IMR-90 (cell line): ENCODE data around the gene DNAJC12. TPM values are rescaled to one million over a fixed set of nuclear protein-coding genes. Genes with fewer than 3 reads are reported as not detected.

ENCODE experiments used
- ATAC-seq: fragments of 200-7000 bp; cut with Tn5 transposase; 2 replicates; pipeline ENCODE4 v1.9.1; 2020; ENCODE audit warnings: low read depth, mild to moderate bottlenecking, moderate library complexity
- BruUV-seq: library from RNA; stranded (reverse); fragments of 400-500 nt; replicated peaks from 2 replicates; lab custom pipeline; 2021; lab: Mats Ljungman, UMichigan
- CTCF ChIA-PET: fragments of 300-600 bp; formaldehyde crosslinking; extraction: SDS; loops from one replicate; lab custom pipeline; 2021; ENCODE audit warnings: antibody characterized with exemption; lab: Yijun Ruan, JAX
- POLR2A ChIA-PET: fragments of 300-600 bp; sonication (Branson Sonifier 250); formaldehyde crosslinking; loops from one replicate; lab custom pipeline; 2022; ENCODE audit warnings: antibody characterized with exemption; ENCODE audit not compliant: unreplicated experiment; lab: Charles Lee
- DNase-seq: peaks from one replicate; pipeline ENCODE4 v3.0.0; 2013
- H2AFZ ChIP-seq: replicated peaks from 2 replicates; pipeline ENCODE3; 2013; ENCODE audit warnings: low read length, mild to moderate bottlenecking; ENCODE audit not compliant: poor library complexity
- H2AK5ac ChIP-seq: 2 replicates; pipeline ENCODE4 v1.6.1; 2013; ENCODE audit warnings: low read depth, low read length, inconsistent platforms
- H2AK9ac ChIP-seq: replicated peaks from 2 replicates; pipeline ENCODE3; 2013; ENCODE audit warnings: mild to moderate bottlenecking, low read depth, low read length, moderate library complexity; ENCODE audit not compliant: poor library complexity
- H2BK120ac ChIP-seq: 2 replicates; pipeline ENCODE4 v1.6.1; 2013; ENCODE audit warnings: low read depth, low read length, inconsistent platforms
- H2BK15ac ChIP-seq: 3 replicates; pipeline ENCODE4 v1.6.1; 2013; ENCODE audit warnings: low read depth, low read length, inconsistent platforms
- H2BK20ac ChIP-seq: 2 replicates; pipeline ENCODE4 v1.6.1; 2013; ENCODE audit warnings: low read depth, mild to moderate bottlenecking, inconsistent platforms, low read length, moderate library complexity
- H2BK5ac ChIP-seq: 2 replicates; pipeline ENCODE4 v1.6.1; 2013; ENCODE audit warnings: mild to moderate bottlenecking, low read depth, low read length, inconsistent platforms; ENCODE audit not compliant: poor library complexity, severe bottlenecking
- H3K14ac ChIP-seq: replicated peaks from 2 replicates; pipeline ENCODE4 v1.6.1; 2013; ENCODE audit warnings: low read depth, low read length, inconsistent platforms
- H3K18ac ChIP-seq: 2 replicates; pipeline ENCODE4 v1.6.1; 2013; ENCODE audit warnings: low read depth, low read length, control low read depth
- H3K23ac ChIP-seq: 2 replicates; pipeline ENCODE4 v1.6.1; 2013; ENCODE audit warnings: low read depth, low read length, inconsistent platforms
- H3K27ac ChIP-seq: 2 replicates; pipeline ENCODE4 v1.5.1; 2013; ENCODE audit warnings: mild to moderate bottlenecking, control low read depth, low read length; ENCODE audit not compliant: insufficient read depth
- H3K27me3 ChIP-seq: 2 replicates; pipeline ENCODE4 v1.6.1; 2013; ENCODE audit warnings: low read length; ENCODE audit not compliant: control insufficient read depth, insufficient read depth
- H3K36me3 ChIP-seq: 2 replicates; pipeline ENCODE4 v1.6.1; 2013; ENCODE audit warnings: low read length, mixed read lengths; ENCODE audit not compliant: control insufficient read depth, insufficient read depth
- H3K4ac ChIP-seq: 2 replicates; pipeline ENCODE4 v1.6.1; 2013; ENCODE audit warnings: low read depth, low read length, inconsistent platforms
- H3K4me1 ChIP-seq: 2 replicates; pipeline ENCODE4 v1.6.1; 2013; ENCODE audit warnings: low read length, mixed read lengths; ENCODE audit not compliant: control insufficient read depth, insufficient read depth
- H3K4me2 ChIP-seq: 2 replicates; pipeline ENCODE4 v1.6.1; 2013; ENCODE audit warnings: low read depth, mild to moderate bottlenecking, control low read depth, low read length, moderate library complexity
- H3K4me3 ChIP-seq: 2 replicates; pipeline ENCODE4 v1.5.1; 2013; ENCODE audit warnings: low read depth, mild to moderate bottlenecking, control low read depth, low read length, moderate library complexity; ENCODE audit not compliant: insufficient read depth
- H3K56ac ChIP-seq: 2 replicates; pipeline ENCODE4 v1.6.1; 2013; ENCODE audit warnings: low read length, inconsistent platforms; ENCODE audit not compliant: insufficient read depth; ENCODE audit errors: extremely low read depth
- H3K79me1 ChIP-seq, 2 experiments: 2 replicates each; pipeline ENCODE4 v1.6.1; 2013; ENCODE audit warnings: low read length in 2 of 2, inconsistent platforms in 1 of 2, low read depth in 1 of 2
- H3K9ac ChIP-seq: 2 replicates; pipeline ENCODE4 v1.6.1; 2013; ENCODE audit warnings: low read depth, low read length, control low read depth
- H3K9me1 ChIP-seq: 2 replicates; pipeline ENCODE4 v1.6.1; 2013; ENCODE audit warnings: low read length, inconsistent platforms; ENCODE audit not compliant: insufficient read depth
- H3K9me3 ChIP-seq: 2 replicates; pipeline ENCODE4 v1.6.1; 2013; ENCODE audit warnings: low read length; ENCODE audit not compliant: control insufficient read depth, insufficient read depth
- H4K20me1 ChIP-seq: 2 replicates; pipeline ENCODE4 v1.6.1; 2013; ENCODE audit warnings: low read length, inconsistent platforms; ENCODE audit not compliant: insufficient read depth
- H4K5ac ChIP-seq: 2 replicates; pipeline ENCODE4 v1.6.1; 2013; ENCODE audit warnings: mild to moderate bottlenecking, low read depth, low read length, control low read depth
- H4K8ac ChIP-seq, 2 experiments: 2 replicates each; pipeline ENCODE4 v1.6.1; 2013; ENCODE audit warnings: low read depth in 2 of 2, low read length in 2 of 2, control low read depth in 1 of 2, inconsistent platforms in 1 of 2
- H4K91ac ChIP-seq: 2 replicates; pipeline ENCODE4 v1.6.1; 2013; ENCODE audit warnings: low read depth, low read length, inconsistent platforms; ENCODE audit not compliant: insufficient read depth
- MXI1 ChIP-seq: IDR thresholded peaks from 2 replicates; pipeline ENCODE4 v1.6.1; 2012; ENCODE audit warnings: low read depth, mild to moderate bottlenecking, low read length, moderate library complexity, borderline replicate concordance
- POLR2A ChIP-seq: IDR thresholded peaks from 2 replicates; pipeline ENCODE4 v1.6.1; 2012; ENCODE audit warnings: mild to moderate bottlenecking, low read depth, low read length
- RAD21 ChIP-seq: IDR thresholded peaks from 2 replicates; pipeline ENCODE4 v1.6.1; 2012; ENCODE audit warnings: low read length, improper control_type of control experiment
- RCOR1 ChIP-seq: IDR thresholded peaks from 2 replicates; pipeline ENCODE4 v1.6.1; 2012; ENCODE audit warnings: mild to moderate bottlenecking, low read length, improper control_type of control experiment; ENCODE audit not compliant: insufficient replicate concordance
- SMC3 ChIP-seq: fragments of 150-350 bp; IDR thresholded peaks from 2 replicates; pipeline ENCODE4 v1.6.1; 2016; ENCODE audit warnings: low read depth, mild to moderate bottlenecking, antibody characterized with exemption, low read length, moderate library complexity
- WGBS, 2 experiments: methylation state at CpG; one replicate each; pipeline versions ENCODE4 v1.1.5 to v1.1.7; 2013; ENCODE audit warnings: missing lambda C conversion rate in 2 of 2; ENCODE audit not compliant: insufficient read length in 1 of 2; ENCODE audit errors: extremely low coverage in 2 of 2; 5-methylcytosine and 5-hydroxymethylcytosine counted together
- dilution Hi-C: fragments of 300-500 bp; cut with HindIII; formaldehyde crosslinking; loops from one replicate; pipeline ENCODE4 v1.14.3; 2018; ENCODE audit warnings: low sequenced_read_pairs; ENCODE audit not compliant: unreplicated experiment
- in situ Hi-C: fragments of 300-500 bp; cut with MboI; formaldehyde crosslinking; loops from 3 replicates; pipeline ENCODE4 v1.14.3; 2019; ENCODE audit warnings: low sequenced_read_pairs, inconsistent platforms, mixed read lengths
- intact Hi-C: fragments of 100-400 bp; cut with micrococcal nuclease; formaldehyde crosslinking; loops from 2 replicates; pipeline ENCODE4 v1.10.0; 2022
- polyA plus RNA-seq, 3 experiments: library from polyadenylated mRNA; depleted of rRNA; stranded (reverse); fragments of >200 nt; gene quantifications; 2 replicates each; pipeline ENCODE4 v1.2.3, GENCODE V29; 2012; ENCODE audit warnings: low replicate concordance in 1 of 3
- total RNA-seq: library from RNA; depleted of rRNA; stranded (reverse); fragments of >200 nt; gene quantifications from 2 replicates; pipeline ENCODE4 v1.2.3, GENCODE V29; 2012
- TF ChIP-seq, protein P1 (sequence below): conservative IDR thresholded peaks from 2 replicates; pipeline ENCODE4 v1.5.1; 2012; ENCODE audit warnings: mild to moderate bottlenecking, low read depth, low read length, improper control_type of control experiment

DNAJC12 gene
- total and polyA plus RNA-seq, 2 of the 4 experiments (the other 2 are of a cell fraction) = 2.3 to 2.9 TPM

DNA sequence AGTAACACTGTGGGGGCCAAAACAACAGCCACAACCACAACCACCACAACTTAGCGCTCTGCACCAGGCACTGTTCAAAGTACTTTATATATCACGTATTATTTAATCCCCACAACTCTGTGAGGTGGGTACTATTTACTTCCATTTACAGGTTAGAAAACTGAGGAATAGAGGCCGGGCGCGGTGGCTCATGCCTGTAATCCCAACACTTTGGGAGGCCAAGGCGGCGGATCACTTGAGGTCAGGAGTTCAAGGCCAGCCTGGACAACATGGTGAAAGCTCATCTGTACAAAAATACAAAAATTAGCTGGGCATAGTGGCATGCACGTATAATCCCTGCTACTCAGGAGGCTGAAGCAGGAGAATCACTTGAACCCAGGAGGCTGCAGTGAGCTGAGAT, 3.6 kb downstream of the DNAJC12 start:
- Histone ChIP-seq H4K91ac (no peak overlapping the region), H3K9me1 (peaks cover 4% of the 10 kb centered on the region; the same call in 1 of the 2 replicates), H3K27me3 (no peaks in the 10 kb centered on the region), H2BK15ac (no peak overlapping the region), H3K4me1 (no peaks in the 10 kb centered on the region), H3K23ac (no peak overlapping the region), H3K18ac (no peak overlapping the region), H2AFZ (no peak overlapping the region), H3K4ac (no peak overlapping the region), H3K4me3 (no peak overlapping the region), H2AK9ac (no peak overlapping the region), H3K4me2 (no peak overlapping the region), H4K20me1 (no peaks in the 10 kb centered on the region), H3K14ac (no peak overlapping the region), H2BK120ac (no peak overlapping the region), H3K9ac (no peak overlapping the region), H2BK5ac (no peak overlapping the region), H3K79me1 (no peaks in the 10 kb centered on the region), H4K5ac (no peak overlapping the region), H4K8ac (no peak overlapping the region), H3K27ac (no peak overlapping the region), H3K9me3 (no peaks in the 10 kb centered on the region), H3K56ac (no peak overlapping the region), H2BK20ac (no peak overlapping the region), H3K36me3 (no peaks in the 10 kb centered on the region), H2AK5ac (no peak overlapping the region)
- dilution Hi-C loops = no loop called here
- intact Hi-C loops = no loop called here
- in situ Hi-C loops = no loop called here
- BruUV-seq = no TSS peak
- ChIA-PET POLR2A (no interaction called here), CTCF (no interaction called here)
- ATAC-seq (no peak), DNase-seq (no peak)
- WGBS, 2 experiments = no CpG with 5 or more reads among the region's 8 CpGs
- TF ChIP-seq POLR2A = no peak
- TF ChIP-seq, protein P1, sequence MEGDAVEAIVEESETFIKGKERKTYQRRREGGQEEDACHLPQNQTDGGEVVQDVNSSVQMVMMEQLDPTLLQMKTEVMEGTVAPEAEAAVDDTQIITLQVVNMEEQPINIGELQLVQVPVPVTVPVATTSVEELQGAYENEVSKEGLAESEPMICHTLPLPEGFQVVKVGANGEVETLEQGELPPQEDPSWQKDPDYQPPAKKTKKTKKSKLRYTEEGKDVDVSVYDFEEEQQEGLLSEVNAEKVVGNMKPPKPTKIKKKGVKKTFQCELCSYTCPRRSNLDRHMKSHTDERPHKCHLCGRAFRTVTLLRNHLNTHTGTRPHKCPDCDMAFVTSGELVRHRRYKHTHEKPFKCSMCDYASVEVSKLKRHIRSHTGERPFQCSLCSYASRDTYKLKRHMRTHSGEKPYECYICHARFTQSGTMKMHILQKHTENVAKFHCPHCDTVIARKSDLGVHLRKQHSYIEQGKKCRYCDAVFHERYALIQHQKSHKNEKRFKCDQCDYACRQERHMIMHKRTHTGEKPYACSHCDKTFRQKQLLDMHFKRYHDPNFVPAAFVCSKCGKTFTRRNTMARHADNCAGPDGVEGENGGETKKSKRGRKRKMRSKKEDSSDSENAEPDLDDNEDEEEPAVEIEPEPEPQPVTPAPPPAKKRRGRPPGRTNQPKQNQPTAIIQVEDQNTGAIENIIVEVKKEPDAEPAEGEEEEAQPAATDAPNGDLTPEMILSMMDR = no peak
- TF ChIP-seq SMC3 = no peak
- TF ChIP-seq RAD21 = no peak
- TF ChIP-seq RCOR1 = no peak
- no peak for TF ChIP-seq MXI1
